Neural cell (in vitro differentiated cells): ENCODE measurements around the gene SH3RF3.
"Not testable (repeated sequence)": the region's sequence is repeated elsewhere in the genome, so short reads cannot be mapped to it uniquely, and the experiment has no call there.

Source experiments
- EP300 ChIP-seq: fragments of 450-650 bp; conservative IDR thresholded peaks from 2 replicates; pipeline ENCODE4 v1.6.1; 2014; ENCODE audit warnings: antibody characterized with exemption, mild to moderate bottlenecking, moderate library complexity; ENCODE audit not compliant: poor library complexity, severe bottlenecking
- EZH2 ChIP-seq: fragments of 200-600, 300-800 bp; shearing (Covaris generic), sonication (generic); IDR thresholded peaks from 2 replicates; pipeline ENCODE4 v1.6.1; 2014; ENCODE audit warnings: antibody characterized with exemption, low read length, borderline replicate concordance, mild to moderate bottlenecking; ENCODE audit not compliant: insufficient read depth, poor library complexity, severe bottlenecking
- MXI1 ChIP-seq: fragments of 450-650 bp; conservative IDR thresholded peaks from 2 replicates; pipeline ENCODE4 v1.6.1; 2014; ENCODE audit warnings: antibody characterized with exemption, mild to moderate bottlenecking; ENCODE audit not compliant: poor library complexity, severe bottlenecking
- POLR2AphosphoS5 ChIP-seq: IDR thresholded peaks from 2 replicates; pipeline ENCODE4 v1.6.1; 2012
- RAD21 ChIP-seq: fragments of 450-650 bp; conservative IDR thresholded peaks from 2 replicates; pipeline ENCODE4 v1.6.1; 2014; ENCODE audit warnings: antibody characterized with exemption, mild to moderate bottlenecking, moderate library complexity
- TAF1 ChIP-seq: IDR thresholded peaks from 2 replicates; pipeline ENCODE4 v1.6.1; 2012; ENCODE audit warnings: low read depth
- TF ChIP-seq, protein P1 (sequence below): fragments of 450-650 bp; IDR thresholded peaks from 2 replicates; pipeline ENCODE4 v1.5.1; 2014; ENCODE audit warnings: antibody characterized with exemption, mild to moderate bottlenecking, moderate library complexity; ENCODE audit not compliant: poor library complexity, severe bottlenecking
- TF ChIP-seq, protein P2 (sequence below): IDR thresholded peaks from 2 replicates; pipeline ENCODE4 v1.6.1; 2012; ENCODE audit warnings: borderline replicate concordance

DNA sequence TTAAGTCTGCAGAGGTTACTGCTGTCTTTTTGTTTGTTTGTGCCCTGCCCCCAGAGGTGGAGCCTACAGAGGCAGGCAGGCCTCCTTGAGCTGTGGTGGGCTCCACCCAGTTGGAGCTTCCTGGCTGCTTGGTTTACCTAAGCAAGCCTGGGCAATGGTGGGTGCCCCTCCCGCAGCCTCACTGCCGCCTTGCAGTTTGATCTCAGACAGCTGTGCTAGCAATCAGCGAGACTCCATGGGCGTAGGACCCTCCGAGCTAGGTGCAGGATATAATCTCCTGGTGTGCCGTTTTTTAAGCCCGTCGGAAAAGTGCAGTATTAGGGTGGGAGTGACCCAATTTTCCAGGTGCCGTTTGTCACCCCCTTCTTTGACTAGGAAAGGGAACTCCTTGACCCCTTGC, 11.8 kb upstream of the SH3RF3 start:
- TF ChIP-seq, protein P1, sequence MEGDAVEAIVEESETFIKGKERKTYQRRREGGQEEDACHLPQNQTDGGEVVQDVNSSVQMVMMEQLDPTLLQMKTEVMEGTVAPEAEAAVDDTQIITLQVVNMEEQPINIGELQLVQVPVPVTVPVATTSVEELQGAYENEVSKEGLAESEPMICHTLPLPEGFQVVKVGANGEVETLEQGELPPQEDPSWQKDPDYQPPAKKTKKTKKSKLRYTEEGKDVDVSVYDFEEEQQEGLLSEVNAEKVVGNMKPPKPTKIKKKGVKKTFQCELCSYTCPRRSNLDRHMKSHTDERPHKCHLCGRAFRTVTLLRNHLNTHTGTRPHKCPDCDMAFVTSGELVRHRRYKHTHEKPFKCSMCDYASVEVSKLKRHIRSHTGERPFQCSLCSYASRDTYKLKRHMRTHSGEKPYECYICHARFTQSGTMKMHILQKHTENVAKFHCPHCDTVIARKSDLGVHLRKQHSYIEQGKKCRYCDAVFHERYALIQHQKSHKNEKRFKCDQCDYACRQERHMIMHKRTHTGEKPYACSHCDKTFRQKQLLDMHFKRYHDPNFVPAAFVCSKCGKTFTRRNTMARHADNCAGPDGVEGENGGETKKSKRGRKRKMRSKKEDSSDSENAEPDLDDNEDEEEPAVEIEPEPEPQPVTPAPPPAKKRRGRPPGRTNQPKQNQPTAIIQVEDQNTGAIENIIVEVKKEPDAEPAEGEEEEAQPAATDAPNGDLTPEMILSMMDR: not testable (repeated sequence)
- not testable (repeated sequence) for TF ChIP-seq EZH2, POLR2AphosphoS5, RAD21, TAF1, MXI1, EP300
- TF ChIP-seq, protein P2, sequence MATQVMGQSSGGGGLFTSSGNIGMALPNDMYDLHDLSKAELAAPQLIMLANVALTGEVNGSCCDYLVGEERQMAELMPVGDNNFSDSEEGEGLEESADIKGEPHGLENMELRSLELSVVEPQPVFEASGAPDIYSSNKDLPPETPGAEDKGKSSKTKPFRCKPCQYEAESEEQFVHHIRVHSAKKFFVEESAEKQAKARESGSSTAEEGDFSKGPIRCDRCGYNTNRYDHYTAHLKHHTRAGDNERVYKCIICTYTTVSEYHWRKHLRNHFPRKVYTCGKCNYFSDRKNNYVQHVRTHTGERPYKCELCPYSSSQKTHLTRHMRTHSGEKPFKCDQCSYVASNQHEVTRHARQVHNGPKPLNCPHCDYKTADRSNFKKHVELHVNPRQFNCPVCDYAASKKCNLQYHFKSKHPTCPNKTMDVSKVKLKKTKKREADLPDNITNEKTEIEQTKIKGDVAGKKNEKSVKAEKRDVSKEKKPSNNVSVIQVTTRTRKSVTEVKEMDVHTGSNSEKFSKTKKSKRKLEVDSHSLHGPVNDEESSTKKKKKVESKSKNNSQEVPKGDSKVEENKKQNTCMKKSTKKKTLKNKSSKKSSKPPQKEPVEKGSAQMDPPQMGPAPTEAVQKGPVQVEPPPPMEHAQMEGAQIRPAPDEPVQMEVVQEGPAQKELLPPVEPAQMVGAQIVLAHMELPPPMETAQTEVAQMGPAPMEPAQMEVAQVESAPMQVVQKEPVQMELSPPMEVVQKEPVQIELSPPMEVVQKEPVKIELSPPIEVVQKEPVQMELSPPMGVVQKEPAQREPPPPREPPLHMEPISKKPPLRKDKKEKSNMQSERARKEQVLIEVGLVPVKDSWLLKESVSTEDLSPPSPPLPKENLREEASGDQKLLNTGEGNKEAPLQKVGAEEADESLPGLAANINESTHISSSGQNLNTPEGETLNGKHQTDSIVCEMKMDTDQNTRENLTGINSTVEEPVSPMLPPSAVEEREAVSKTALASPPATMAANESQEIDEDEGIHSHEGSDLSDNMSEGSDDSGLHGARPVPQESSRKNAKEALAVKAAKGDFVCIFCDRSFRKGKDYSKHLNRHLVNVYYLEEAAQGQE: not testable (repeated sequence)
